Measurements from ENCODE around the gene KDM7A.
"Not testable (repeated sequence)": the region's sequence is repeated elsewhere in the genome, so short reads cannot be mapped to it uniquely, and the experiment has no call there.

KDM7A gene

GRCh38 chr7:140176811-140177702 lies at the start of gene KDM7A:
Gene KDM7A (minus strand): TSS chr7:140176983. CDS start chr7:140176937, 46 bp downstream.
- DNase-seq = peak; percentile 91

GRCh38 chr7:140225562-140226249 lies 48.9 kb upstream of the KDM7A start:
- DNase-seq = no peak

GRCh38 chr7:140223515-140224221 lies 46.9 kb upstream of the KDM7A start:
- no peak for DNase-seq

GRCh38 chr7:140222814-140223213 lies 46.0 kb upstream of the KDM7A start:
- DNase-seq = no peak

GRCh38 chr7:140219672-140220524 lies 43.1 kb upstream of the KDM7A start:
- DNase-seq = no peak

- DNase-seq = no peak
Observed at GRCh38 chr7:140218656-140219055, 41.9 kb upstream of the KDM7A start.

GRCh38 chr7:140217750-140218501 lies 41.1 kb upstream of the KDM7A start:
- no peak for DNase-seq

- DNase-seq = no peak
Observed at GRCh38 chr7:140215281-140215680, 38.5 kb upstream of the KDM7A start.

- no peak for DNase-seq
Observed at GRCh38 chr7:140214075-140214684, 37.4 kb upstream of the KDM7A start.

- no peak for DNase-seq
Observed at GRCh38 chr7:140213684-140214074, 36.9 kb upstream of the KDM7A start.

GRCh38 chr7:140212100-140212881 lies 35.5 kb upstream of the KDM7A start:
- no peak for DNase-seq

- DNase-seq = no peak
Observed at GRCh38 chr7:140211698-140212097, 34.9 kb upstream of the KDM7A start.

GRCh38 chr7:140209866-140210609 lies 33.3 kb upstream of the KDM7A start:
- DNase-seq = peak; percentile 43

- no peak for DNase-seq
Observed at GRCh38 chr7:140206616-140207389, 30.0 kb upstream of the KDM7A start.

GRCh38 chr7:140205600-140205999 lies 28.8 kb upstream of the KDM7A start:
- DNase-seq = no peak

- DNase-seq = no peak
Observed at GRCh38 chr7:140203556-140203955, 26.8 kb upstream of the KDM7A start.

GRCh38 chr7:140202942-140203341 lies 26.2 kb upstream of the KDM7A start:
- not testable (repeated sequence) for DNase-seq

- DNase-seq = no peak
Observed at GRCh38 chr7:140201393-140201792, 24.6 kb upstream of the KDM7A start.
